ENCODE measurements around the gene TAPBP.
A peak's percentile ranks its signal among the peaks of the same experiment; 100 is the strongest.
"Not testable (repeated sequence)": the region's sequence is repeated elsewhere in the genome, so short reads cannot be mapped to it uniquely, and the experiment has no call there.

TAPBP gene

DNA sequence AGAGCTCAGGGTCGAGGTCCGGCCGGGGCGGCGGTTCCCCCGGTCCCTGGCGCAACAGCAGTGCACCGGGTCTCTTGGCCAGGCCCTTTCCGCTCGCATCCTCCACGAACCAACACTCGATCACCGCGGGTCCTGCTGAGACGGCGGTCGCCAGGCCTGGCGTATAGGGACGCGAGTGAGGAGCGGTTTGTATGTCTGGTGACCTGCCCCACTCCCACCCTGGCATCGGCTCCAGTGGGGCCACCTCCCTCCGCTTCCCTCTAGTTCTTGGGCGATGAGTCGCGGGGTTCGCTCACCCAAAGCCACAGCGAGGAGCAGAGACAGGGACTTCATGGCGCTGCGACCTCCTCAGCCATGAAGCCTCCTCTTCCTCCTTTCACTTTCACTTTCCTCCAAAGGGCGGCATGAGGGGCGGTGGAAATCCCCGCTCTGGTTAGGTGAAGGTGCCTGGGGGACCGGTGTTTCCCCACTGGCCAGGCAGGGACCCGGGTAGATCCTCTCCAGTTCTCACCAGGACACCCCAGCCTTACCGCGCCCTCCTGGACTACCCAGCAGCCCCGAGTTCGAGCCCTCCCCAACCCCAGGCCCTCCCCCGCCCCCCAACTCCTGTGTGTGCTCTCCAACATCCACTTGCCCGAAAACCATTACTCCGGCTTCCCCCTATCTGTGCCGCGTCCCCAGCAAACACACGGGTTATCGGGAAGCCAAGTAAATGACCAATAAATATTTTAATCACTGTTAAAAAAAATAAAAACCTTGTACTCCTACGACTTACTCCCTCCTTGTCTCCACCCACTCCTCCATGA lies at the start of gene TAPBP:
Gene TAPBP (minus strand): TSS at position 370 of the 806 bp plus-strand sequence. CDS start 37 bp downstream, at position 333.
- DNase-seq (ENCODE audit: low read depth in 3 of 3) = peak; percentile 69 to 81 (median 76)

DNA sequence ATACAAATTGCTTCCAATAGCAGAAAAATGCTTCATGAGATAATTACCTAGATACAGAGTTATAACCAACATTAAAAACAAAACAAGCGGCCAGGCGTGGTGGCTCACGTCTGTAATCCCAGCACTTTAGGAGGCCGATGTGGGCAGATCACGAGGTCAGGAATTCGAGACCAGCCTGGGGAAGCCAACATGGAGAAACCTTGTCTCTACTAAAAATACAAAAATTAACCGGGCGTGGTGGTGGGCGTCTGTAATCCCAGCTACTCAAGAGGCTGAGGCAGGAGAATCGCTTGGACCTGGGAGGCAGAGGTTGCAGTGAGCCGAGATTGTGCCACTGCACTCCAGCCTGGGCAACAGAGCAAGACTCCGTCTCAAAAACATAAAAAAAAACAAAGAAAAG lies 49.6 kb upstream of the TAPBP start:
- DNase-seq (ENCODE audit: low read depth in 3 of 3) = not testable (repeated sequence)

DNA sequence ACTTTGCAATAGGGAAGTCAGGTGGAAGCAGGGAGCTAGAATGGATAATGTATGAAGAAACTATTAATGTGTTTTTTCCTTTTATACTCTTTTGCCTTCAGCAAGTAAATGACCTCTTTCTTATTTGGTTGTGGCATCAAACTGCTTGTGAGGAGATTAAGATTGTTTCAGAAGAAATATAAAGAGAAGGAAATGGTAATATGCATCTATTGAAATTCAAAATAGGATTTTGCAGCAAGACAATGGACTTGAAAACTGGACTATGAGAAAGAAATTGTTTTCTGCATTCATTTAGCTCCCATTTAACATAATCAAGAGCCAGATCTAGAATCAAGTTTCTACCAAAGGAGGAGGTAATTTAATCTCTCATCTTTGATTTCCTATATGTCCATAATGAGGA lies 45.5 kb upstream of the TAPBP start:
- no peak for DNase-seq (ENCODE audit: low read depth in 3 of 3)

DNA sequence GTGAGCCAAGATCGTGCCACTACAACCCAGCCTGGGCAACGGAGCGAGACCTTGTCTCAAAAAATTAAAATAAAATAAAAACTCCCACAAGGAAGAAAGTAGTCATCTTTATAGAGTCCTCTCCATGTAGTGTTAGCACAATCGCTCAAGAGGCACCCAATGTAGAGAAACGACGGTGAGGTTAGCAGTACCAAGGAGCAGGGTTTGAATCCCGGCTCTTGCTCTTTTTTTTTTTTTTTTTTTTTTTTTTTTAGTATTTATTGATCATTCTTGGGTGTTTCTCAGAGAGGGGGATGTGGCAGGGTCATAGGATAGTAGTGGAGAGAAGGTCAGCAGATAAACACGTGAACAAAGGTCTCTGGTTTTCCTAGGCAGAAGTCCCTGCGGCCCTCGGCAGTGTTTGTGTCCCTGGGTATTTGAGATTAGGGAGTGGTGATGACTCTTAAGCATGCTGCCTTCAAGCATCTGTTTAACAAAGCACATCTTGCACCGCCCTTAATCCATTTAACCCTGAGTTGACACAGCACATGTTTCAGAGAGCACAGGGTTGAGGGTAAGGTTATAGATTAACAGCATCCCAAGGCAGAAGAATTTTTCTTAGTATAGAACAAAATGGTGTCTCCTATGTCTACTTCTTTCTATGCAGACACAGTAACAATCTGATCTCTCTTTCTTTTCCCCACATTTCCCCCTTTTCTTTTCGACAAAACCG lies 43.4 kb upstream of the TAPBP start:
- DNase-seq (ENCODE audit: low read depth in 3 of 3) = not testable (repeated sequence)

DNA sequence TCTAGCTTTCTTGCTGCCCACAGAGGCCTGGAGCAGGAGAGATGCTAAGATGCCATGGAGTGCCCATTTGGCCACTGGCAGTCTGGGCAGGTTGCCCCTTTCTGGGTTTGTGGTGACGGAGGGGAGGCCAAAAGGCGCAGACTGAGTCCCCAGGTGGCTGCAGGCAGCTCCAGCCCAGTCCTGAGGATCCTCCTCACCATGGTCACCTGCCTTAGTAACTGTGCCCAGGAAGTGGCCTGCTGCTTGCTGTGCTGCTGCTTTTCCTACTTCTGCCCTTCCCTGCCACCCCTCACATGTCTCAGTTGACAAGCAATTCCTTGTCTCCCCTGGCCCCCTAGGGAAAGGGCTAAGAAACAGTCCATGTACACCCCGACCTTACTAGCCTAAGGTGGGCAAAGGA lies 42.4 kb upstream of the TAPBP start:
- DNase-seq (ENCODE audit: low read depth in 3 of 3) = no peak

DNA sequence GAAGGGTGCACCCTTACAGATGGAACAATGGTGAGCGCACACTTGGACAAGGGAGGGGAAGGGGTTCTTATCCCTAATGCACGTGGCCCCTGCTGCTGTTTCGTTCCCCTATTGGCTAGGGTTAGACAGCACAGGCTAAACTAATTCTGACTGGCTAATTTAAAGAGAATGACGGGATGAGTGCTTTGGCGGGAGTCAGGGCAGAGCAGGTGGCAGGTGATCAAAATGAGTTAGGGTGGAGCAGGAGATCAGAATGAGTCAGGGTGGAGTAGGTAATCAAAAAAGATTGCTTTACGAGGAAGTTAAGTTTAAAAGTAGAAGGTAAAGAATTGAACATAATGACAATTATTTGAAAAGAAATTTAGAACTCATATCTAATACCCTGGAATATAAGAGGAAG lies 42.0 kb upstream of the TAPBP start:
- DNase-seq (ENCODE audit: low read depth in 3 of 3) = not testable (repeated sequence)

DNA sequence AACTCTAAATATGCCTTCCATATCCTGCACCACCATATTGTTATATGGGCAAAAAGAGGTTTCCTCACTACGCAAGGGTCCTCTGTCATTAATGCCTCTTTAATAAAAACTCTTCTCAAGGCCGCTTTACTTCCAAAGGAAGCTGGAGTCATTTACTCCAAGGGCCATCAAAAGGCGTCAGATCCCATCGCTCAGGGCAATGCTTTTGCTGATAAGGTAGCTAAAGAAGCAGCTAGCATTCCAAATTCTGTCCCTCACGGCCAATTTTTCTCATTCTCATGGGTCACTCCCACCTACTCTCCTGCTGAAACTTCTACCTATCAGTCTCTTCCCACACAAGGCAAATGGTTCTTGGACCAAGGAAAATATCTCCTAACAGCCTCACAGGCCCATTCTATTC lies 33.9 kb upstream of the TAPBP start:
- no peak for DNase-seq (ENCODE audit: low read depth in 3 of 3)

DNA sequence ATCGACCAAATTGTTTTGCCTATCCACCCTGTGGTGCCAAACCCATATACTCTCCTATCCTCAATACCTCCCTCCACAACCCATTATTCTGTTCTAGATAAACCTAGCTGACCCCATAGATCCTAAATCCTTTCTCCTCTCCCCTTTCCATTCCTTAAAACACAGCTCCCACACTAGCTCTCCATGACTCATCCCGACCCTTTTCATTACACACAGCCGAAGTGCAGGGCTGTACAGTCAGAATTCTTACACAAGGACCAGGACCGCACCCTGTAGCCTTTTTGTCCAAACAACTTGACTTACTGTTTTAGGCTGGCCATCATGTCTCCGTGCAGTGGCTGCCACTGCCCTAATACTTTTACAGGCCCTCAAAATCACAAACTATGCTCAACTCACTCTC lies 33.1 kb upstream of the TAPBP start:
- not testable (repeated sequence) for DNase-seq (ENCODE audit: low read depth in 3 of 3)

DNA sequence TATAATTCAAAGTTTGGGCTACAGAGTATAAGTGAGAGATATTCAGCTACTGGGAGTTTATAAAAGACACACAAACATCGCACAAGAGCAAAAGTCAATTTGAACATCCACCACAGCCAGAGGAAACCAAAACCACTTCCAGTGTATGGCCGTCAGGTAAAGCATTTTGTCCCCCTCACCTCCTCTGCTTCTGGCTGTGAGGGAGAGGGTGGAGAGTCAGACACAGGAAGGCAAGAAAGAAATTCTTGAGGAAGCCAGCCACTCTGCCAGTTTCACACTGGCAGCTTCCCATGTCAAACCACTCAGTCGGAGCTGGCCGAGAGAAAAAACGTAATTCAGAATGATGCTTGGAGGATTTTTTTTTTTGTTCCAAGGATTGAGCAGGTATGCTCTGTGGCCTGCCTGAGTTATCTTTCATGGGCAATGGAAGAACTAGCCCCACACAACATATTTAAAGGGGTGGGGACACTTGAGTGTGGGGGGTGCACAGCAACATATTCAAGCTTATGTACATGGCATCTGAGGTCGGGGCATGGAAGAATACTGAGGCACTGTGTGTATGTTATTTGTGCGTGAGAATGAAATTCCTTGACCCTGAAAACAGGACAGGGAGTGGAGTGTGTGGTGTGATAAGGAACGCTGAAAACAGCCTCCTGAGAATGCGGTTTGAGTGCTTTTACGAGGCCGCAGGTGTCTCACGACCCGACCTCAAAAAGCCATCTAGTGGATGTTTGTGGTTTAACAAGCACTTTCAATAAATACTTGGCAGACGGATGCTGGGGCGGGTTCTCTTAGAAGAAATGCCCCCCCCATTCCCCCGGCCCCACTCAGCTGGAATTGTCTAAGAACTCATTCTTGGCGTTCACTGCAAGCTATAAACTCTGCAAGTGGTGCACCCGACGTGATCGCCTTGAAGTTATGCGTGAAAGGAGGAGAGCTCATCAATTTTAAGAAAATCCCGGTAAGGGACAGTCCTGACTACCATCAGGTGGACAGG lies 31.1 kb upstream of the TAPBP start:
- peak in 2 of 3 experiments; percentile 34 to 54 for DNase-seq (ENCODE audit: low read depth in 3 of 3)

DNA sequence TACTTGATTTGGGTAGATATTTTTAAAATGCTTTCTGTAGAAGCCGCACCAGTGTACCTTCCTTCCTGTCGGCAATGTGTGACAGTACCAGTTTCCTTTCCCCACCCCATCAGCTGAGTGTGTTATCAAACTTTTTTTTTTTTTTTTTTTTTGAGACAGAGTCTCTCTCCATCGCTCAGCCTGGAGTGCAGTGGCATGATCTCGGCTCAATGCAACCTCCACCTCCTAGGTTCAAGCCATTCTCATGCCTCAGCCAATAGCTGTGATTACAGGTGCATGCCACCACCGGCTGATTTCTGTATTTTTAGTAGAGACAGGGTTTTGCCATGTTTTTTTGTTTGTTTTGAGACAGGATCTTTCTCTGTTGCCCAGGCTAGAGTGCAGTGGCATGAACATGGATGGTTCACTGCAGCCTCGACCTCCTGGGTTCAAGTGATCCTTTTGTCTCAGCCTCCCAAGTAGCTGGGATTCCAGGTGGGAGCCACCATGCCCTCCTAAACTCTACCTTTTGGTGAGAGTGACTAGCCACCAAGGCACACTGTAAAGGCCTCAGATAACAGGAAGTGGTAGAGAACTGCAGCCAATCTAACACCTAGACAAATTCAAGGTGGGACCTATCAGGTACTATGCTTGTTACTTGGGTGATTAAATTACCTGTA lies 30.2 kb upstream of the TAPBP start:
- peak in 1 of 3 experiments; percentile 42 for DNase-seq (ENCODE audit: low read depth in 3 of 3)

DNA sequence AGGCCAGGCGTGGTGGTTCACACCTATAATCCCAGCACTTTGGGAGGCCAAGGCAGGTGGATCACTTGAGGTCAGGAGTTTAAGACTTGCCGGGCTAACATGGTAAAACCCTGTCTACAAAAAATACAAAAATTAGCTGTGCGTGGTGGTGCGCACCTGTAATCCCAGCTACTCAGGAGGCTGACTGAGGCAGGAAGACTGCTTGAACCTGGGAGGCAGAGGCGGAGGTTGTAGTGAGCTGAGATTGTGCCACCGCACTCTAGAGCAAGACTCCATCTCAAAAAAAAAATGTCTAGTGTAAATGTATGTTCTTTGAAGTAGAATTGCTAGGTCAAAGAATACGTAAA lies 29.7 kb upstream of the TAPBP start:
- not testable (repeated sequence) for DNase-seq (ENCODE audit: low read depth in 3 of 3)

DNA sequence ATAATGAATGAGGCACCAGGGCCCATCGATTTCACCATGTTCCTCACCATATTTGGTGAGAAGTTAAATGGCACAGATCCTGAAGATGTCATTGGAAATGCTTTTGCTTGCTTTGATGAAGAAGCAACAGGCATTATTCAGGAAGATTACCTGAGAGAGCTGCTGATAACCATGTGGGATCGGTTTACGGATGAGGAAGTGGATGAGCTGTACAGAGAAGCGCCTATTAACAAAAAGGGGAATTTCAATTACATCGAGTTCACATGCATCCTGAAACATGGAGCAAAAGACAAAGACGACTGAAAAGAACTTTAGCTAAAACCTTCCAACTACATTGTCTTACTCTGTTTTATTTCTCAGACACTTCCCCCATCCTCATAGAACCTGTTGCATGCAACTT lies 25.3 kb upstream of the TAPBP start:
- no peak for DNase-seq (ENCODE audit: low read depth in 3 of 3)

DNA sequence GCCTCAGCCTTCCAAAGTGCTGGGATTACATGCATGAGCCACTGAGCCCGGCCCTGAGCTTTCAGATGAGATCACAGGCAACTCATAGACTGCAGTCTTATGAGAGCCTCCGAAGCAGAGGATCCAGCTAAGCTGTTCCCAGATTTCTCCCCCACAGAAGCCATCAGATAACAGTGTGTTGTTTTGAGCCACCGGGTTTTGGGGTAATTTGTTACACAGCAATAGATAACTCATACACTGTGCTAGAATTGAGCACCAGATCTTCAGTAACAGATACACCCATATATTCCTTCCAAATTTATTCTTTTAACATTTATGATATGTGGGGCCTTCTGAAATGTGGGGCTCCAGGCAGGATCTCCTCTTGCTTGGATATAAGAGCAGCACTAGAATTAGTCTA lies 22.6 kb upstream of the TAPBP start:
- no peak for DNase-seq (ENCODE audit: low read depth in 3 of 3)

DNA sequence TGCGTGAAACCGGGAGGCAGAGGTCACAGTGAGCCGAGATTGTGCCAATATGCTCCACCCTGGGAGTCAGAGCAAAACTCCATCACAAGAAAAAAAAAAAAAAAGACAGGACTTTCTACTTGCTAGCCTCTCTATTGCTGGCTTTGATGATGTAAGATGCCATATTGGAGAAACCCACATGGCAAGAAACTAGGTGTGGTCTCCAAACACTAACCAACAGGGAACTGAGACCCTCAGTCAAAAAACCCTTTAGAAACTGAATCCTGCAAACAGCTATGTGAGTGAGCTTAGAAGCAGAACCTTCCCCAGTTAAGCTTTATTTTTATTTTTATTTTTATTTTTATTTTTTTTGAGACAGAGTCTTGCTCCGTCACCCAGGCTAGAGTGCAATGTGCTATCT lies 22.0 kb upstream of the TAPBP start:
- no peak for DNase-seq (ENCODE audit: low read depth in 3 of 3)

DNA sequence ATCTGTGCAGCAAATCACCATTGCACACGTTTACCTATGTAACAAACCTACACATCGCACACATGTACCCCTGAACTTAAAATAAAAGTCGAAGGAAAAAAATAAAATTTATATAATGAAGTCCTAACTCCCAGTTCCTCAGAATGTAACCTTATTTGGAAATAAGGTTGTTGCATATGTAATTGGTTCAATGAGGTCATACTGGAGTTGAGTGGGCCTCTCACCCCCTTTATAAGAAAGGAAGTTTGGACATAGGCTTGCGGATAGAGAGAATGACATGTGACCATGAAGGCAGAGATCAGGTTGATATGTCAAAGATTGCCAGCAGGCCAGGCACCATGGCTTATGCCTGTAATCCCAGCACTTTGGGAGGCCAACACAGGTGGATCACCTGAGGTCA lies 19.8 kb upstream of the TAPBP start:
- no peak for DNase-seq (ENCODE audit: low read depth in 3 of 3)

DNA sequence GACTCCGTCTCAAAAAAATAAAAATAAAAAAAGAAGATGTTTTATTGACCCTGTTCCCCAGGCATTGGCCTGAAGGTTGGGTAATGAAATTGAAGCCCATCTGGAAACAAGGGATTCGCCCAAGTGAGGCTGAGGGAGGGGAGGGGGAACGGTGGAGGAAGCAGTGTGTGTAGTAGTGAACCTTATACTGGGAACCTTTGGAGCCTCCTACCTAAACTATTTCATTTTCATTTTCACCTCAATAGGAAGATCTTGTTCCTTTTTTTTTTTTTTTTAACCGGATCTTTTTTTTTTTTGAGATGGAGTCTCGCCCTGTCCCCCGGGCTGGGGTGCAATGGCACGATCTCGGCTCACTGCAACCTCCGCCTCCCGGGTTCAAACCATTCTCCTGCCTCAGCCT lies 16.9 kb upstream of the TAPBP start:
- no peak for DNase-seq (ENCODE audit: low read depth in 3 of 3)

DNA sequence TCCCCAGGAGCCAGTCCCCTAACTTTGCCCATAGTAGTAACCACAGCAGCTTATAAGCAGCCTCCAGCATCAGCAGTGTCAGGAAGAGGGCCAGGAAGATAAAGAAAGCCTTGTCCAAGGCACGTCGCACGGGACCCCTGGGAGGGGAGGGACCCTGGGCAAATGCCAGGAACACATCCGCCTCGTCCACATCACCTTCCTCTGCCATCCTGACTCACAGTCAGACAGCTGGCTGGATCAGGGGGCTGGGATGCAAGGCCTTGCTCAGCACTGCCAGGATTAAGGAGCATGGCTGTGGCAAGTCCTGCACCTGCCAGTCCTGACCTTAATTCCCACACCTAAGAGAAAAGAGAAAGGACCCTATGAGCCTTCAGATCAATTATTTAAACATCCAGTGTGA lies 15.2 kb upstream of the TAPBP start:
- no peak for DNase-seq (ENCODE audit: low read depth in 3 of 3)

DNA sequence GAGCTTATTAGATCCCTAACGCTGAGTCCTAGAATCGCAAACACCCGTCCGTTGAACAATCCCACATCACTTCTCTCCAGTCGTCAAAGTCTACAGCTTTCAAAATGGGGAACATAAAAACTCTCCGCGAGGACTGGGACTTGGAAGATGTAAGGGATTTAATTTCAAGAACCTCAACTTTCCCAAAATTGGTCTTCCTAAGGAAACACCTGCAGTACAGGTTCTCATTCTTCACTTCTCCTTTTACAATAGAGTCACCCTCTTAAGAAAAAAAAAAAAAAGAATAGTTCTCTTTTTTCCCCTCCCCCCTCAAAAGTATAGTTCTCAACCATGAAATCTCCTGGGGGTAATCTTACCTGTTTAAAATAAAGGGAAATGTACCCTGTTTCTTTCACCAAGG lies 10.2 kb upstream of the TAPBP start:
- no peak for DNase-seq (ENCODE audit: low read depth in 3 of 3)

DNA sequence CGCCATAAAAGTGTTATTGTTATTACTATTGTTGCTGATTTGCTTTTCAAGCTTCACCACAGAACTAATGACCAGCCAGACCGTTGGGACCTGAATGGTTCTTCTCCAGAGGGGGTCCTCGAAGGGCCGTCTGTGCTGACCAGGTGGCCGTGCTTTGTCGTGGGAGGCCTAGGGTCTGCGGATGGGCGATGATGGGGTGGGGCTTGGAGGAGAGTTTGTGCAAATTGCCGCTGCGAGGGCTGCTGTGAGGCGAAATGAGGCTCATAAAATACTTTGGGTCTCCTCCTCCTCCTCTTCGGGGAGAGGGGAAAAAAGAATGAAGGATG lies 9.7 kb upstream of the TAPBP start:
- no peak for DNase-seq (ENCODE audit: low read depth in 3 of 3)

DNA sequence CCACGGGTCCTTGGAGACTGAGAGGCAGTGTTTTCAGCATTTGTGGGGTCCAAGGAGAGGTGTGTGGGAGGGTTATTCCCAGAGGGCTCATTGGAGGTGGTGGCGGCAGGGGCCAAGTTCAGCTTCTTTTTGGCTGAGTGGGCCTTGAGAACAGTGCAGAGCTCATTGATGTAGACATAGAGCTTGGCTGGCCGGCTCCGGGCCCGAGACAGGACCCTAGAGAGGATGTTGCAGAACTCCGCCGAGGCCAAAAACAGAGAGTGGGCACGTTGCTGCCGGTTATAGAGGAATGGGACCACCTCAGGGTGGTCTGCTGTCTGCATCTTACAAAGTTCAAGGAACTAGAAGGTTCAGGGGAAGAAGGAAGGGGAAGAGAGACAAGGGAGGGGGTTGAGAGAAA lies 7.3 kb upstream of the TAPBP start:
- no peak for DNase-seq (ENCODE audit: low read depth in 3 of 3)

DNA sequence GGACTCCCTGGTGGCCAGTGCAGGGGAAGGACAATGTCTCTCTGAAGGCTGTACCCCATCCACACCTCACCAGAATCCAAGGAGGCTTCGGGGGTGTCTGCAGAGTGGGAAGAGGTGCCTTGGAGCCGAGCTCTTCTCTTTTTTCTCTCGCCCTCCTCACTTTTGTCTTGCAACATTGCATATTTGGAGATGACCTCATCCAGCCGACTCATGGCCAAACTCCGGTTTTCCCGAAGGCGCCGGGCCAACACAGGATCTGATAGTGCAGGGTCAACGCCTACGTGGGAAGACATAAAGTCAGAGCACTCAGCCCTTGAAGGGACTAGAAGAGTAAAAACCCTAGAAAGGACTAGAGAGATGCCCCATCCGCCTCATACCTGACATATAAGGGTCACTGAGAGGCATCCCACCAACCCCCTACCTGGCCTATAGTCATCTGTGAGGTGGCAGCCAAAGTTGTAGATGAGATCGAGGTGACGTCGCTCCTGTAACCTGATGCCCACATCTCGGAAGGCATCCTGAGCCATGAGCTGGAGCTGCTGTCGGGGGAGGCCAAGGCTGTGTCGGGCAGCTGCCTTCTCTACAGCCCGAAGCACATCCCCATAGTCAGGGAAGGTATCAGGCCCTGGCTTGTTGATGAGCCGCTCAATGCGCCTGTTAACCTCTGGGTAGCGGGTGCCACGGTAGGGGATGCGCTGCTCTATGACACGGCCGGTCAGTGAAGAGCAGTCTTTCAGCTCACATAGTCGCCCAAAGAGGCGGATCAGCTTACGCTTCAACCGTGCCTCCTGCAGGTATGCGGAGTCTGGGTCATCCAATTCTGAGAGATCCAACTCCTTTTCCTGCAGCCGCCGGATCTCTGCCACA lies 6.7 kb upstream of the TAPBP start:
- no peak for DNase-seq (ENCODE audit: low read depth in 3 of 3)

Measured in stimulated activated CD4-positive, alpha-beta T cell treated with anti-CD3 and anti-CD28 coated beads, TNF-alpha, amount 100 ng/mL, for 4 hours (primary cell).